Ascending aorta (tissue), 2 donors: Measurements from ENCODE around the gene GPC5. TPM values are rescaled to one million over a fixed set of nuclear protein-coding genes. Genes with fewer than 3 reads are reported as not detected.

Experiments
- DNase-seq, 2 donors: peaks; one replicate each; pipeline ENCODE4 v3.0.0-alpha.2; 2019; ENCODE audit warnings: low spot score in 2 of 2
- H3K27ac ChIP-seq, 2 donors: fragments of 200-600 bp; sonication (generic); one replicate each; pipeline ENCODE4 v1.5.1; 2016 to 2017; ENCODE audit warnings: mild to moderate bottlenecking in 1 of 2
- H3K27me3 ChIP-seq: fragments of 200-600 bp; sonication (generic); one replicate; pipeline ENCODE4 v1.5.1; 2017
- H3K36me3 ChIP-seq, 2 donors: fragments of 200-600 bp; sonication (generic); one replicate each; pipeline ENCODE4 v1.5.1; 2016
- H3K4me1 ChIP-seq, 2 donors: fragments of 200-600 bp; sonication (generic); one replicate each; pipeline ENCODE4 v1.5.1; 2016 to 2017; ENCODE audit warnings: mild to moderate bottlenecking in 1 of 2
- H3K4me3 ChIP-seq, 2 donors: fragments of 200-600 bp; sonication (generic); one replicate each; pipeline ENCODE4 v1.5.1; 2016 to 2017; ENCODE audit warnings: mild to moderate bottlenecking in 1 of 2
- H3K9me3 ChIP-seq, 2 donors: fragments of 200-600 bp; sonication (generic); one replicate each; pipeline ENCODE4 v1.5.1; 2016
- CTCF ChIP-seq, 3 experiments: fragments of 200-600 bp in 2 of 3; fragments of 450-650 bp in 1 of 3; sonication (generic) in 2 of 3; IDR thresholded peaks; one replicate each; pipeline ENCODE4 v1.5.1; 2016 to 2019; ENCODE audit warnings: antibody characterized with exemption in 3 of 3, mild to moderate bottlenecking in 1 of 3, moderate library complexity in 1 of 3
- intact Hi-C: fragments of 100-400 bp; cut with DNase I; formaldehyde crosslinking; loops from one replicate; pipeline ENCODE4 v1.15.1; 2023
- total RNA-seq: library from RNA; depleted of rRNA; stranded (reverse); fragments of >200 nt; gene quantifications from one replicate; pipeline ENCODE4 v1.1.0, GENCODE V29; 2016

The GPC5 gene
- total RNA-seq, 1 donor from 2014 or later = not detected

GRCh38 chr13:92451060-92451459 is 1052.6 kb downstream of the GPC5 start:
- no peaks in the 10 kb centered on the region for H3K4me1 ChIP-seq
- no peak for TF ChIP-seq CTCF (IDR thresholded peaks at IDR 0.05)
- intact Hi-C loops = no loop called here
- no peaks in the 10 kb centered on the region for H3K9me3 ChIP-seq
- H3K27ac ChIP-seq = no peak overlapping the region
- no peaks in the 10 kb centered on the region for H3K36me3 ChIP-seq
- no peak overlapping the region for H3K4me3 ChIP-seq
- no peaks in the 10 kb centered on the region for H3K27me3 ChIP-seq
- DNase-seq = no peak

GRCh38 chr13:92452840-92453239 is 1054.4 kb downstream of the GPC5 start:
- H3K4me3 ChIP-seq = no peak overlapping the region
- no peak for TF ChIP-seq CTCF (IDR thresholded peaks at IDR 0.05)
- H3K9me3 ChIP-seq = no peaks in the 10 kb centered on the region
- H3K27ac ChIP-seq = no peak overlapping the region
- H3K27me3 ChIP-seq = no peaks in the 10 kb centered on the region
- intact Hi-C loops = no loop called here
- H3K36me3 ChIP-seq = no peaks in the 10 kb centered on the region
- H3K4me1 ChIP-seq = no peaks in the 10 kb centered on the region
- no peak for DNase-seq

- TF ChIP-seq CTCF (IDR thresholded peaks at IDR 0.05) = no peak
- no peaks in the 10 kb centered on the region for H3K36me3 ChIP-seq
- intact Hi-C loops = no loop called here
- DNase-seq = no peak
- no peaks in the 10 kb centered on the region for H3K9me3 ChIP-seq
- H3K27me3 ChIP-seq = no peaks in the 10 kb centered on the region
- H3K4me3 ChIP-seq = no peak overlapping the region
- no peaks in the 10 kb centered on the region for H3K4me1 ChIP-seq
- H3K27ac ChIP-seq = no peak overlapping the region
Observed at GRCh38 chr13:92459306-92459705, 1060.9 kb downstream of the GPC5 start.

GRCh38 chr13:92460479-92460878 is 1062.1 kb downstream of the GPC5 start:
- no peak for TF ChIP-seq CTCF (IDR thresholded peaks at IDR 0.05)
- no peak for DNase-seq
- Histone ChIP-seq H3K4me3 (no peak overlapping the region), H3K27ac (no peak overlapping the region), H3K9me3 (no peaks in the 10 kb centered on the region), H3K36me3 (no peaks in the 10 kb centered on the region), H3K4me1 (no peaks in the 10 kb centered on the region), H3K27me3 (no peaks in the 10 kb centered on the region)
- intact Hi-C loops = no loop called here

GRCh38 chr13:92461402-92461801 is 1063.0 kb downstream of the GPC5 start:
- Histone ChIP-seq H3K4me3 (no peak overlapping the region), H3K27ac (no peak overlapping the region), H3K9me3 (no peaks in the 10 kb centered on the region), H3K36me3 (no peaks in the 10 kb centered on the region), H3K27me3 (no peaks in the 10 kb centered on the region), H3K4me1 (no peaks in the 10 kb centered on the region)
- intact Hi-C loops = no loop called here
- TF ChIP-seq CTCF (IDR thresholded peaks at IDR 0.05) = no peak
- DNase-seq = no peak

GRCh38 chr13:92461831-92462230 is 1063.4 kb downstream of the GPC5 start:
- no peak for DNase-seq
- no peaks in the 10 kb centered on the region for H3K36me3 ChIP-seq
- H3K4me1 ChIP-seq = no peaks in the 10 kb centered on the region
- H3K4me3 ChIP-seq = no peak overlapping the region
- no peaks in the 10 kb centered on the region for H3K27me3 ChIP-seq
- no peak for TF ChIP-seq CTCF (IDR thresholded peaks at IDR 0.05)
- H3K27ac ChIP-seq = no peak overlapping the region
- intact Hi-C loops = no loop called here
- no peaks in the 10 kb centered on the region for H3K9me3 ChIP-seq
